ENCODE results near the gene UBE4A. TPM values are rescaled to one million over a fixed set of nuclear protein-coding genes. Genes with fewer than 3 reads are reported as not detected.
A peak's percentile ranks its signal among the peaks of the same experiment; 100 is the strongest.

UBE4A gene
- total and polyA plus RNA-seq, 9 of the 15 experiments (the other 6 are each of a cell fraction or from before 2014, with no cell fraction given) = 13.5 to 45.2 (median 26.8) TPM

- TF ChIP-seq E4F1 (CRISPR knock-in tag; IDR thresholded peaks at IDR 0.05; ENCODE audit: borderline replicate concordance) (no peak), EWSR1 (IDR thresholded peaks at IDR 0.05; ENCODE audit: borderline replicate concordance, low read depth, partially characterized antibody) (no peak), PPARD (CRISPR knock-in tag; IDR thresholded peaks at IDR 0.05) (no peak), ZC3H4 (CRISPR knock-in tag; IDR thresholded peaks at IDR 0.05; ENCODE audit: borderline replicate concordance) (no peak), ZBED1 (IDR thresholded peaks at IDR 0.05) (no peak), ARID4B (CRISPR knock-in tag; IDR thresholded peaks at IDR 0.05) (0 out of 2 replicates have a peak, but pooled peaks have one; percentile 63), ZNF232 (CRISPR knock-in tag; IDR thresholded peaks at IDR 0.05) (no peak), SP1 (CRISPR knock-in tag; IDR thresholded peaks at IDR 0.05) (peak; percentile 16; the same call in 1 of the 2 replicates), ZNF280B (CRISPR knock-in tag; IDR thresholded peaks at IDR 0.05) (no peak), PCBP1 (IDR thresholded peaks at IDR 0.05; ENCODE audit: low read depth, low read length, poor library complexity, severe bottlenecking) (no peak), CEBPZ (IDR thresholded peaks at IDR 0.05; ENCODE audit: borderline replicate concordance, low read depth, low read length) (no peak), KLF10 (CRISPR knock-in tag; IDR thresholded peaks at IDR 0.05) (no peak), KDM5B (IDR thresholded peaks at IDR 0.05; ENCODE audit: insufficient replicate concordance, low read depth, low read length) (no peak)
These were observed 78.1 kb downstream of the UBE4A start (continued) for GRCh38 chr11:118437208-118438125.

Data from K562 (cell line).